ENCODE data around the gene HOXD8.

HOXD8 gene

GRCh38 chr2:176174824-176175708 lies 45.6 kb downstream of the HOXD8 start:
- no peak for DNase-seq

GRCh38 chr2:176175709-176176607 lies 46.5 kb downstream of the HOXD8 start:
- no peak for DNase-seq

- DNase-seq, result no peak
Observed at GRCh38 chr2:176177580-176178037, 48.1 kb downstream of the HOXD8 start.

- no peak for DNase-seq
Observed at GRCh38 chr2:176178038-176178756, 48.7 kb downstream of the HOXD8 start.

- no peak for DNase-seq
Observed at GRCh38 chr2:176178757-176179295, 49.3 kb downstream of the HOXD8 start.

GRCh38 chr2:176181551-176181950 lies 52.0 kb downstream of the HOXD8 start:
- DNase-seq, result no peak

Measured in activated effector memory CD4-positive, alpha-beta T cell treated with anti-CD3 and anti-CD28 coated beads, Interleukin-2, amount 50 U/mL, for 16 hours (primary cell).